HCT116 (cell line): Measurements from ENCODE around the gene FOXK2. TPM values are rescaled to one million over a fixed set of nuclear protein-coding genes. Genes with fewer than 3 reads are reported as not detected.

Source experiments
- ATAC-seq: fragments of 200-7000 bp; cut with Tn5 transposase; 2 replicates; pipeline ENCODE4 v1.9.1; 2020; ENCODE audit warnings: mild to moderate bottlenecking, moderate library complexity
- BruUV-seq: library from RNA; stranded (reverse); fragments of 400-500 nt; replicated peaks from 2 replicates; lab custom pipeline; 2021; lab: Mats Ljungman, UMichigan
- CTCF ChIA-PET: fragments of 300-600 bp; sonication (Branson Sonifier 250); formaldehyde crosslinking; loops from one replicate; lab custom pipeline; 2021; ENCODE audit warnings: antibody characterized with exemption; lab: Charles Lee
- POLR2A ChIA-PET: fragments of 300-600, 350-600 bp; sonication (Branson Sonifier 250); formaldehyde crosslinking; loops from one replicate; lab custom pipeline; 2021; ENCODE audit warnings: antibody characterized with exemption; lab: Charles Lee
- RAD21 ChIA-PET, 2 experiments: fragments of 300-600 bp; sonication (Branson Sonifier 250); formaldehyde crosslinking; loops; one replicate each; lab custom pipeline; 2023; ENCODE audit warnings: low total read pairs in 2 of 2; ENCODE audit not compliant: uncharacterized antibody in 2 of 2, unreplicated experiment in 2 of 2, low non-redundant PET in 1 of 2; lab: Charles Lee
- DNase-seq: peaks from one replicate; pipeline ENCODE4 v3.0.0-alpha.2; 2010; ENCODE audit warnings: low read depth, low spot score
- H2AFZ ChIP-seq: fragments of 200-600 bp; shearing (Covaris generic), sonication (generic); 2 replicates; pipeline ENCODE4 v1.6.1; 2017; ENCODE audit warnings: low read depth, mixed run types, mixed read lengths, antibody characterized with exemption, low read length; ENCODE audit not compliant: poor library complexity, severe bottlenecking
- H3K27ac ChIP-seq: 2 replicates; pipeline ENCODE4 v1.5.1; 2012; ENCODE audit warnings: low read depth, low read length
- H3K27me3 ChIP-seq: fragments of 200-600 bp; sonication (generic); 2 replicates; pipeline ENCODE4 v1.6.1; 2016; ENCODE audit warnings: mixed run types, low read length, mixed read lengths; ENCODE audit not compliant: insufficient read depth
- H3K36me3 ChIP-seq, 2 experiments: fragments of 200-500 bp in 1 of 2; fragments of 200-600 bp in 1 of 2; sonication (Bioruptor generic) in 1 of 2; sonication (generic) in 1 of 2; 2 replicates each; pipeline versions ENCODE4 v1.5.1 to v1.6.1; 2014 to 2016; ENCODE audit warnings: low read length in 2 of 2, inconsistent platforms in 1 of 2, mixed read lengths in 1 of 2, mixed run types in 1 of 2; ENCODE audit not compliant: insufficient read depth in 2 of 2, control insufficient read depth in 1 of 2
- H3K4me1 ChIP-seq, 2 experiments: fragments of 200-600 bp in 1 of 2; sonication (generic) in 1 of 2; 2 replicates each; pipeline versions ENCODE4 v1.5.1 to v1.6.1; 2012 to 2017; ENCODE audit warnings: low read length in 2 of 2, inconsistent platforms in 1 of 2, mild to moderate bottlenecking in 1 of 2, mixed read lengths in 1 of 2, mixed run types in 1 of 2, moderate library complexity in 1 of 2; ENCODE audit not compliant: insufficient read depth in 2 of 2, control insufficient read depth in 1 of 2
- H3K4me2 ChIP-seq: fragments of 200-600 bp; sonication (generic); 2 replicates; pipeline ENCODE4 v1.6.1; 2017; ENCODE audit warnings: mixed run types, low read length, mixed read lengths
- H3K4me3 ChIP-seq, 2 experiments: fragments of 200-600 bp in 1 of 2; sonication (generic) in 1 of 2; replicated peaks in 1 of 2; 2 replicates each; pipeline ENCODE4 v1.5.1; 2011 to 2016; ENCODE audit warnings: low read length in 2 of 2, control low read depth in 1 of 2, low read depth in 1 of 2, mild to moderate bottlenecking in 1 of 2, mixed read lengths in 1 of 2, mixed run types in 1 of 2
- H3K79me2 ChIP-seq: fragments of 200-600 bp; sonication (generic); 2 replicates; pipeline ENCODE4 v1.6.1; 2017; ENCODE audit warnings: mild to moderate bottlenecking, mixed run types, low read length, moderate library complexity, mixed read lengths; ENCODE audit not compliant: insufficient read depth
- H3K9ac ChIP-seq: fragments of 200-600 bp; sonication (generic); 2 replicates; pipeline ENCODE4 v1.6.1; 2016; ENCODE audit warnings: low read length, mixed read lengths
- H3K9me2 ChIP-seq: fragments of 200-600 bp; sonication (generic), shearing (Covaris generic); 2 replicates; pipeline ENCODE4 v1.6.1; 2017; ENCODE audit warnings: mixed run types, mild to moderate bottlenecking, moderate library complexity; ENCODE audit not compliant: insufficient read depth
- H3K9me3 ChIP-seq, 2 experiments: fragments of 200-500 bp in 1 of 2; fragments of 200-600 bp in 1 of 2; sonication (Bioruptor generic) in 1 of 2; sonication (generic) in 1 of 2; 2 replicates each; pipeline ENCODE4 v1.6.1; 2014 to 2017; ENCODE audit warnings: low read length in 2 of 2, mixed read lengths in 2 of 2, inconsistent platforms in 1 of 2, low read depth in 1 of 2, mild to moderate bottlenecking in 1 of 2, mixed run types in 1 of 2, moderate library complexity in 1 of 2; ENCODE audit not compliant: control insufficient read depth in 1 of 2, insufficient read depth in 1 of 2
- H4K20me1 ChIP-seq: fragments of 200-600 bp; sonication (generic), shearing (Covaris generic); 2 replicates; pipeline ENCODE4 v1.6.1; 2017; ENCODE audit warnings: mixed run types, mild to moderate bottlenecking, moderate library complexity; ENCODE audit not compliant: insufficient read depth
- ATF3 ChIP-seq: IDR thresholded peaks from 2 replicates; pipeline ENCODE4 v1.6.1; 2012
- ELF1 ChIP-seq: IDR thresholded peaks from 2 replicates; pipeline ENCODE4 v1.6.1; 2012; ENCODE audit warnings: low read depth, borderline replicate concordance
- FOSL1 ChIP-seq: IDR thresholded peaks from 2 replicates; pipeline ENCODE4 v1.6.1; 2012; ENCODE audit warnings: low read depth
- JUND ChIP-seq: IDR thresholded peaks from 2 replicates; pipeline ENCODE4 v1.6.1; 2012
- REST ChIP-seq: IDR thresholded peaks from 2 replicates; pipeline ENCODE4 v1.6.1; 2012; ENCODE audit warnings: low read depth
- SIN3A ChIP-seq: IDR thresholded peaks from 2 replicates; pipeline ENCODE4 v1.6.1; 2012; ENCODE audit warnings: low read depth
- YY1 ChIP-seq: IDR thresholded peaks from 2 replicates; pipeline ENCODE4 v1.6.1; 2011; ENCODE audit warnings: low read length, low read depth, moderate library complexity, mild to moderate bottlenecking; ENCODE audit not compliant: insufficient replicate concordance; ENCODE audit errors: extremely low read depth
- ZFX ChIP-seq: fragments of 450-650 bp; IDR thresholded peaks from 2 replicates; pipeline ENCODE4 v1.6.1; 2017
- intact Hi-C: fragments of 100-400 bp; cut with micrococcal nuclease; formaldehyde crosslinking; loops from 2 replicates; pipeline ENCODE4 v1.10.0; 2022
- total RNA-seq: library from RNA; stranded (reverse); gene quantifications from one replicate; pipeline ENCODE4 v1.2.1, GENCODE V29; 2021; ENCODE audit not compliant: unreplicated experiment

Gene FOXK2
- total RNA-seq, 1 experiment from 2014 or later = 122 TPM

- no peak overlapping the region for H3K27ac ChIP-seq
- ChIA-PET RAD21 (interaction anchor here in 1 of 2 experiments (0.5 kb wide), 1 partner anchor 64 kb away, joined by 3 read pairs; no protein-coding TSS in a partner anchor), POLR2A (no interaction called here), CTCF (interaction anchor here (0.6 kb wide), 1 partner anchor 64 kb away, joined by 4 read pairs; no protein-coding TSS in a partner anchor)
- H2AFZ ChIP-seq = no peak overlapping the region
- BruUV-seq = no TSS peak
- H3K9me3 ChIP-seq = no peaks in the 10 kb centered on the region
- H3K4me3 ChIP-seq = no peak overlapping the region
- H3K27me3 ChIP-seq = no peaks in the 10 kb centered on the region
- ATAC-seq (no peak), DNase-seq (no peak)
- H3K4me2 ChIP-seq = no peak overlapping the region
- intact Hi-C loops = no loop called here
- H3K9me2 ChIP-seq = no peaks in the 10 kb centered on the region
- H3K9ac ChIP-seq = no peak overlapping the region
- H3K4me1 ChIP-seq = peaks cover 17 to 25% of the 10 kb centered on the region in 2 experiments; a peak in 3 of 4 replicates
- H3K79me2 ChIP-seq = peaks cover 99% of the 10 kb centered on the region
- TF ChIP-seq SIN3A = no peak
- no peak for TF ChIP-seq JUND
- no peak for TF ChIP-seq ELF1
- no peak for TF ChIP-seq YY1
- TF ChIP-seq ZFX = no peak
- no peak for TF ChIP-seq REST
- TF ChIP-seq FOSL1 = no peak
- no peak for TF ChIP-seq ATF3
- peaks cover 37% of the 10 kb centered on the region for H4K20me1 ChIP-seq
- H3K36me3 ChIP-seq = no peaks in the 10 kb centered on the region
These were observed 25.0 kb downstream of the FOXK2 start for GRCh38 chr17:82544431-82545070.
